ACHN (cell line): ENCODE results near the gene MARCHF11.
A peak's percentile ranks its signal among the peaks of the same experiment; 100 is the strongest.

Experiments
- DNase-seq: peaks from one replicate; pipeline ENCODE4 v3.0.0-alpha.2; 2015
- in situ Hi-C: cut with HindIII; loops from 2 replicates; pipeline ENCODE4 v1.10.0; 2017; ENCODE audit warnings: low sequenced_read_pairs, low pct_ligation_motif_present, low pct_unique_long_range_greater_than_20kb

The MARCHF11 gene, protein sequence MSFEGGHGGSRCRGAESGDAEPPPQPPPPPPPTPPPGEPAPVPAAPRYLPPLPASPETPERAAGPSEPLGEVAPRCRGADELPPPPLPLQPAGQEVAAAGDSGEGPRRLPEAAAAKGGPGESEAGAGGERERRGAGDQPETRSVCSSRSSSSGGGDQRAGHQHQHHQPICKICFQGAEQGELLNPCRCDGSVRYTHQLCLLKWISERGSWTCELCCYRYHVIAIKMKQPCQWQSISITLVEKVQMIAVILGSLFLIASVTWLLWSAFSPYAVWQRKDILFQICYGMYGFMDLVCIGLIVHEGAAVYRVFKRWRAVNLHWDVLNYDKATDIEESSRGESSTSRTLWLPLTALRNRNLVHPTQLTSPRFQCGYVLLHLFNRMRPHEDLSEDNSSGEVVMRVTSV

DNA sequence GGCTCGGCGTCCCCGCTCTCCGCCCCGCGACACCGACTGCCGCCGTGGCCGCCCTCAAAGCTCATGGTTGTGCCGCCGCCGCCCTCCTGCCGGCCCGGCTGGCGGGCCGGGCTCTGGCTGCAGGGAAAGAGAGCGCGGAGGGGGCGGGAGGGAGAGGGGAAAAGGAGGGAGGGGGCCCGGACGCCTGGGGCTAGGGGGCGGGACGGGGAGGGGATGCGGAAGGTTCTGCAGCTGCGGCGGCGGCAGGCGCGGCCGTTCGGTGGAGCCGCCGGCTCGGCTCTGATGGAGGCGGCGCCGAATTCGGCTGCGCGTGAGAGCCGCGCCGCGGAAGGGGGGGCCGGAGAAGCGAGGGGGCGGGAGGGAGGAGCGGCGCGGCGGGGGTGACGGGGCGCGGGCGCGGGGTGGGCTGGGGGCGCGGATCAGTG, at the start of gene MARCHF11:
MARCHF11 (minus strand) TSS at position 281 of the 425 bp plus-strand sequence; CDS start at position 65, 216 bp downstream.
- in situ Hi-C loops, result no loop called here
- DNase-seq, result no peak

DNA sequence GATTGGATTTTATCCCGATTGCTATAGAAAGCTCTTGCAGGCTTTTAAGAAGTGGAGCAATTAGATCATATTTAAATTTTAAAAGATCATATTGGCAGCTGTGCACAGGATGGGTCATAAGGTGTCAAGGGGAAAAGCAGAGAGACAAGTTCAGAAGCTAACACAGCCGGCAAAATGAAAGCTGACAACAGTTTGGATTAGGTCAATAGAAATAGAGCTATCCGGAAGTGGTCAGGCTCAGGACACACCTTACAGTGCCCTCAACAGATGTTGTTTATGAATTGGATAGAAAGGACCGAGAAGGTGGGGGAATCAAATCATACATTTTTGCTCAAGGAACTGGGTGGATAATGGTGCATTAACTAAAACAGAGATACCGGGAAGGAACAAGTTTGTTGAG, 46.3 kb upstream of the MARCHF11 start:
- in situ Hi-C loops, result no loop called here
- no peak for DNase-seq

DNA sequence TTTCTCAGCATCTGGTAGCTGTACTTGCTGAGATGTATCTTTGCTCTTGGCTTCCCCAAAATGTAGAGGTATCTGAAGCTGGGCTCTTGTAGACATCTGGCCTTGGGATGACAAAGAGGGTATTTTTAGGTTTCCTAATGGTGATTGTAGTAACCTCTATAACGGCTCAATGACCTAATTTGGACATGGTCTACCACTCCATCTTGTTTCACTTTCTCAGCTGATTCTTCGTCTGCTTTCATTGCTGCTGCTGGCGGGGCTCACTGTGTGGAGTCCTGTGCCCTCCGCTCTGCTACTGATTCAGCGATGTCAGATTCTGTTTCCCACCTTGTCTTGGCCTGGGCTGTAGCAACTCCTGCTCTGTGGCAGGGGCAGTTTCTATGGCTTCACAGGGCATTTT, 12.7 kb upstream of the MARCHF11 start:
- no peak for DNase-seq
- in situ Hi-C loops, result no loop called here

DNA sequence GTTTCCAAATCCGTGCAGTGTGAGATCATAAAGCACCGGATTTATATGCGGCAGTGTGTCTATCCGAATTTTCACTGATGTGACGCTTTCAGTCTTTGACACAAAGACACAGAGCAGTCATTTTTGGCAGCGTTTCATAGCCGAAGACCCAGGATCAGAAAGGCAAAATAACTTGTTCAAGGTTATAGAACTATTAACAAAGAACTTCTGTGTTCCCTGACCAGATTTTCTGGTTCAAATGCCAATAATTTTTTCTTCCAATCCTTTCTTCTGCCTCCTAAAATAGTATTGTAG, 1.1 kb upstream of the MARCHF11 start:
- no peak for DNase-seq

DNA sequence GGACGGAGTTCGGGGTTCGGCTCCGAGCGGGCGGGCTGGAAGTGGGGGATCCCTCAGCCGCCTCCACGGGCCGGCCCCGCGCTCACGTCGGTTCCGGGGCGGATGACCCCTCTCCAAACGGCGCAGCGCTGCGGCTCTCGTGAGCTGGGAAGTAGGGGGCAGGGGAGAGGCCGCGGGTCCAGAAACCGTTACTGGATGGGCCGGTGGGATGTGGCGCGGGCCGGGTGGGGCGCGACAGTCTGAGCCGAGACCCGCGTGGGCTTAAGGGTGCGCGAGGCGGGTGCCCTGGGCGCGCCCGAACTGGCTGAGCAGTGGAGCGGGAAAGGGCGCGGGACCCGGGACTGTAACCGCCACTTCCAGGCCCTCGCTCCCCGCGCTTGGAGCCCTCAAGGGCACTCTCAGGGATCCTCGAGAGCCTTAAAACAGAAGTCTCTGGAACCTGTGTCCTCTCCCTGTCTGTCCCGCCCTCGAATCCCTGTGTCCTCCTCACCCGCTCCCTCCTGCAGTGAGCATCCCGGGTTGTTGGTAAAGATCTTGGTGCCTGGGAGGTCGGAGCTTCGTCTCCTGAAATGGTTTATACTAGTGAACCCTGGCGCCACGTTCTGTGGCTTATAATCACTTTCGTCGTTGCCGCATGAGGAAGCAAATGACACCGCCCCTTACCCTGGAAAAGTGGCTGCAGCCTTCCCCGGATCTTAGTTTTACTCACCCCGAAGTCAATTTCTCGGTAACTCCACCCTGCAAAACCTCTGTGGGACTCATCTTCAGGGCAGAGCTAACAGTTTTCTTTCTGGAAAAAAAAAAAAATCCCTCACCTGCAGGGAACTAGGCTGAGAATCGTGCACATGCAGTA, 571 bp upstream of the MARCHF11 start:
- DNase-seq, result no peak
- in situ Hi-C loops, result no loop called here

More for the DNA sequence above, 1.1 kb upstream of the MARCHF11 start:
- in situ Hi-C loops, result no loop called here

DNA sequence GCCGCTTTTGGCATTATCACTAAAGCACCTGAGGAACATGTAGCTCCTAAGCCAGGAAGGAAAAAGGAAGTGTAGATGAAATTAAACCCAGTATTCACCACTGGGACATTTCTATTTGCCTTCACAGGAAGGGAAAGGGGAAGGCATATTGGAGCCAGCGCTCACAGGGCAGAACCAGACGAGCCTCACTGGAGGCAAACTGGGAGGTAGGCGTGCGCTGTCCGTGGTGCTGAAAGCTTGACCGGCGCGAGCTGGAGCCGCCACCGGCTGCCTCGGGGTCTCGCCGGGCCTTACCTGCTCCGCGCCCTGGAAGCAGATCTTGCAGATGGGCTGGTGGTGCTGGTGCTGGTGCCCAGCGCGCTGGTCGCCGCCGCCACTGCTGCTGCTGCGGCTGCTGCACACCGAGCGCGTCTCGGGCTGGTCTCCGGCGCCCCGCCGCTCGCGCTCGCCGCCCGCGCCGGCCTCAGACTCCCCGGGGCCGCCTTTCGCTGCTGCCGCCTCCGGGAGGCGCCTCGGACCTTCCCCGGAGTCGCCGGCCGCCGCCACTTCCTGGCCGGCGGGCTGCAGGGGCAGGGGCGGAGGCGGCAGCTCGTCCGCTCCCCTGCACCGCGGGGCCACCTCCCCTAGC, 732 bp downstream of the MARCHF11 start:
- DNase-seq, result peak; percentile 68
- in situ Hi-C loops, result no loop called here

DNA sequence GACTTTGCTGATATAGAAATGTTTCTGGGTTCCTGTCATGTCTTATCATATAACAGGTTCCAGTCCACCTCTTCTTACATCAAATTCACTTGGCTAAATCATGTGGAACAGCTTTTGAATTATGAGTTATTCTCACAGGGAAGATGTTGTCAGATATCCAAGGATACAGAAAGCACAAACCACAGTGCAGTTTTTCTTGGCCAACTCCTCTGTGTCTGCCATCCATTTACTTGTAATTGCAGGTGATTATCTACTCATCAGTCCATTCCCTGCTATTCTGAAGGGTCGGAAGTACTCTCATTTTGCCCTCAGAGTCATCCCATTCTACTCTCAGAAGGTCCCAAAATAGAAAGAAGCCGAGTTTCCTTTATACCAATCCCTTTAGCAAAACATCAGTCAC, 10.0 kb downstream of the MARCHF11 start:
- in situ Hi-C loops, result no loop called here
- DNase-seq, result no peak

DNA sequence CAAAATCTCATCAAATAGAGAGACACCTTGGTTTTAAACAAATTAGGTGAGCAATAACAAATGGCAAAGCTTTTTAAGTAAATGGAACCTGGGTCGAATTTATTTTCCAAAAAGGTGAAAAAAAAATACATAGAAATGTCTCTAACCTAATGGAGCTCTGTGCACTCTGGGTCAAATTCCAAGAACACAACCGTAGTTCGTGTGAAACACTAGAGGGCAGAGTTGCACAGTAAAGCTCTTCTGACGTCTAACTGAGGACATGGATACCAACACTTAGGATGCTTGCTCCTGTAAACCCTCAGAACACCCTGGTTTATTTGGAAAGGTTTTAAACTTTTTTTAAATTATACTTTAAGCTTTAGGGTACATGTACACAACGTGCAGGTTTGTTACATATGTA, 18.9 kb downstream of the MARCHF11 start:
- peak; percentile 59 for DNase-seq

DNA sequence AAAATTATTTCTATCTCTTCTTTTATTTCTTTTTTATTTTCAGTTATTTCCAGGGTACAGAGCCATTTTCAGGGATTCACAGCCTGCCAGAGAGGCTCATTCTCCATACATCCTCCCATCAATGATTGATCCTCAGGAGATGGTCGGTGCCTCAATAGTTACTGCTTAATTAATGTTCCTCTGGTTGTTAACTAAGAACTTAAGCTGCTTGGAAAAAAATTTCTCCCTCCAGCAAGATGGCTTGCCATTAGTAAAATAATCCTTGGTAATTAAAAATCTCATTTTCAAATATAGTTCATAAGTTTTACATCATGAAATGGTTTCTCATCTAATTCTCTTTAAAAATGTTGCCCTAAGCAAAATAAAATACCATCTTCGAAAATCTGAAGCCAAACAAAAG, 20.0 kb downstream of the MARCHF11 start:
- no peak for DNase-seq
- in situ Hi-C loops, result no loop called here

More for the DNA sequence above, 18.9 kb downstream of the MARCHF11 start:
- in situ Hi-C loops, result no loop called here

DNA sequence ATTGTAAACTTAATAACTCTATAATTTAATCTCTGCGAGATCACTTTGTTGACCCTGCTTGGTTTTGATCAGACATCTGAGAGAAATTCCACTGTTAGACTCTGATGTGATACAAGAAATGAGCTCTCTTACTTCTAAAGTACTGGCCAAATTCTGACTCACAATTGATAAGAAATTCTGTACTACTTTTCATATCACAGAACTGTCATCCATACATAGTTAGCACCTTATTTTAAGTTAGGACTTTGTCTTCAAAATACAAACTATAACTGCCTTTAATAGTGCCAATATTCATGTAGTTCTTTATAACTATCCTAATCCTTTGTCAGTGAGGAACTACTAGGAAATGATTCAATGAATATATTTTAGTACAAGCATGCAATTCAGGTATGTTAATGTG, 23.4 kb downstream of the MARCHF11 start:
- in situ Hi-C loops, result no loop called here
- no peak for DNase-seq

DNA sequence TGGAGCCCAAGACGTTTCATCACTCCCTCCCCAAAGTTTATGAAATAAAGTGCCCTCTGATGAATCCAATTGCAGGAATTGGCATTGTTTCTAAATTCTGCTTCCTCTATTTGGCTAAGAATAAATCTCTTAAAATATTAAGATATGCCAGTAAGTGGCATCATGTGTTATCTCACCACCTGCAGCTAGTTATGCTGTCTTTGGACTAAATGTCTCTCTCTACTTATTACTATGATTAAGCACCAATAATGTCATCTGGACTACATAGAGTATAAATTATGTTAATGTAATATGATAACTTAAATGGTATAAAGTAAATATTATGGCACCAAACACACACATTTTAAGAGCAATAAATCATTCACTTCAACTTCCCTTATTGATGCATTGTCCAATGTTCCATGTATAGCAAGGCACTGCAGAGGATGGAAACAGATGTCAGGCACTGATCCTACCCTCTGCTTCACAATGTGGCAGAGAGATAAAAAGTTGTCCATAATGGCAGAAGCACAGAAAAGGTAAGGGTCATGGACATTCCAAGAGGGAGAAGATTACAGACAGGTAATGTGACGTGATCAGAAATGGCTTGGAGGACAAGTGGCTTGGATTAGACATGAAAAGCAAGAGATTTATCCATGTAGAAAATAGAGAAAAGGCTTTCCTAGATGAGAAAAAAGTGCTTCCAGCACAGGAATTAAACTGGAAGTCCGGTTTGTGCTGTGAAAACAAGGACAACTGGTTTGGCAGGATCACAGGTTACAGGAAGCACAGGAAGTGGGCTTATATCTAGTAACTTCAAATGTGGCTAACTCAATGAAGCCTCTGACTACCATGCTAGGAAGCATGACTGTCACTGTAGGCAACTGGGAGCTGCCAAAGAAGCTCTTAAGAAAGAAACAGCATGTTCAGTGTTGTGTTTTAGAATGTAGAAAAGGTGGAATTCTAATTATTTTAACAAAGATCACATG, 26.7 kb downstream of the MARCHF11 start:
- in situ Hi-C loops, result no loop called here
- DNase-seq, result no peak

DNA sequence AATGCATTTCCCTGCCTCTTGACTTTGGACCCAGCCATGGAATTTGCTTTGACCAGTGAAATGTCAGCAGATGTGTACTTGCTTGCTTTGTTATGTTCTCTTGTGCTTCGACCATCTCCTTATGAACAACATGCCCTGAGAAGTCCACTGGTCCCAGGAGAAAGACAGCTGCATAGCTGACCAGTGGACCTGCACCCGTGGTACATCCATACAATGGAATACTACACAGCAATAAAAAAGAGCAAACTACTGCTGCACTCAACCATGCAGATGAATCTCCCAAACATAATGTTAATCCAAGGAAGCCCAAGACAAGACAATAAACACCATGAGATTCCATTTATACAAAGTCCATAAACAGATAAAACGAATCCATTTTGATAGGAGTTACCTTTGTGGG, 30.0 kb downstream of the MARCHF11 start:
- in situ Hi-C loops, result no loop called here

DNA sequence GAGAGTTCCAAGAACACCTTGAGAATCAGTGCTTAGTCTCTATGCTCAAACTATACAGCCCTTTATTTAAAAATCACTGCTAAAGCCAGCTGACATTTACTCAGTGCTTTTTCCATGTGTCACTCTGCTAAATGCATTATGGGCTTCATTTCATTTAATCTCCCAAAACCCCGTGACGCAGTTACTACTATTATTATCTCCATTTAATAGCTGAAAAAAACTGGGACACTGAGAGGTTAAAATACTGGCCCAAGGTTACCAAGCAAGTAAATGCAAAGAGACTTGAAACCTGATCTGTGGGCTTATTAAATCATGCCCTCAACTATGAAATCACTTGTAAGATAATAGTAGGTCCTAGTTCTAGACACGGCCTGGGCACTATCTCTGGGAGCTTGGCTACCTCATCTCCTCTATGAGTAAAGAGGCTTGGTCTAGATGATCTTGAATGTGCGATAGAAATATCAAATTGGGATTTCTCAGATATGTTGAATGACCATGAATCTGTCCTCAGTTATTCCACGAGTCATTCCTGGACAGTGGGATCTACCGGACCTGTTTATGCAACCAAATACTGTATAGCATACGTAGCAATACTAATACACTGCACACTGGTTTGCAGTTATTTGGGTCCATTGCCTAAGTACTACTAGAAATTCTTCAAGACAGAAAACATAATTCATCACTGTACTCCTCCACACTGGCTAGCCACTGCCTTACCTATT, 32.3 kb downstream of the MARCHF11 start:
- DNase-seq, result no peak
- in situ Hi-C loops, result no loop called here

More for the DNA sequence above, 30.0 kb downstream of the MARCHF11 start:
- DNase-seq, result no peak

DNA sequence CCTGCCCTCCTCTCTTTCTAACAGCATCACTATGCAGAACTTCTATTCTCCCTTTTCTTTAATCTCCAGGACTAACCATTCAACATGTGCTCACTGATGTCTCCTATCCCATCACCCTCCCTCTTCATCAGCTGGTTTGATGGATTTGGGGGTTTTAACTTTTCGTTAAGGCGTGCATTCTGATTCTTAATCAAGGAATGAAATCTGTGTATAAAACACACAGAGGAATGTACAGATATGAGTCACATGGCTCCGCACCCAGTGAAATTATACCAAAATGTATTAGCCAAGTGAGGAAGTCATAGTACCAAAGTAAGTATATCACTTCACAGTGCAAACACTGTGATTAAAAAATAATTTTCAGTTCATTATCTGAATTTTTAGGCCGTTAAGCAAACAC, 35.2 kb downstream of the MARCHF11 start:
- DNase-seq, result no peak

DNA sequence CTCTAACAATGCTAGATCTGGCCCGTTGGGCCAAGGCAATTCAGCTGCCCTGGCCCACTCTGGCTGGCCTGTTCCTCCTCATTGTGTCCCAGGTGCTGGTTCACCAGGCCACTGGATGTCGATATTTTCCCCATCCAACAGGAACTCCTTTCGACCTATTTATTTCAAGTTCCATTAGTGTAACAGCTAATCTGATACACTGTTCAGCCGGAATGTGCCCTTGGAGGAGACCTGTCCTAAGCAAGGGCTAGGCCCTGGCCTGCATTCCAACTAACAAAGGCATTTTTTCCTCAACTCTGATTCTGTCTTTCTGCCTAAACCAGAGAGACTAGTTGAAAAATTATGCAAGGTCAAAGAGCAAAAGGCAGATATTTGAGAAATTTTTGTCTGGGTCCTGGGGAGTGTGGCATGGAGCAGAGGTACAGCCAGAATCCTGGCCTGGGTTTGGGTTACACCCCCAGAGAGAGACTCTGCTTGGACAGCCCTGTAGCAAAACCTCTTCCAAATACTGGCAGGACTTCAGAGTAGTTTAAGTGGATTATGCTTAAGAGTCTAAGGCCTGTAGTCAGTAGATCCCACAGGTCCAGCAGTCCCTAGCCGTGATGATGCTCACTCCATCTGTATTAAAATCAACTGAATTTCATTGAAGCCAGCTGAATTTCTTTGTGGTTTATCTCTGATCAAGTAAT, 36.1 kb downstream of the MARCHF11 start:
- in situ Hi-C loops, result no loop called here
- no peak for DNase-seq

More for the DNA sequence above, 35.2 kb downstream of the MARCHF11 start:
- in situ Hi-C loops, result no loop called here

DNA sequence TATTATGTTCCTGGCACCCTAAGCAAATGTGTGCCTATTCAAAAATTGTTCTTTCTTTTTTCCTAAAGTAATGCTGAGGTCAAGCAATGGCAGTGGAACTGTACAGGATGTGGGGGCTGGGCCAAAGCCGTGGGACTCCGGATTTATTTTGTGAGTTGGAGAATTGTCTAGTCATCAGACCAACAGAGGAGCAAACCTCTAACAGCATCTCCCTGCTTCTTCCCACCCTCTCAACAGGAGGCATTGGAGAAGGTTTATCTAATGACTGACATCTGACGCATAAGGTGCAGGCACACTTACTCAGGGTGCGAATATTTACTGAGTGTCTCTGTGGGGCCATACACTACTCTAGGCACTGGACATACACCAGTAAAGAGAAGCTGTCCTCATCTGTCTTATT, 38.6 kb downstream of the MARCHF11 start:
- DNase-seq, result no peak
- in situ Hi-C loops, result no loop called here

DNA sequence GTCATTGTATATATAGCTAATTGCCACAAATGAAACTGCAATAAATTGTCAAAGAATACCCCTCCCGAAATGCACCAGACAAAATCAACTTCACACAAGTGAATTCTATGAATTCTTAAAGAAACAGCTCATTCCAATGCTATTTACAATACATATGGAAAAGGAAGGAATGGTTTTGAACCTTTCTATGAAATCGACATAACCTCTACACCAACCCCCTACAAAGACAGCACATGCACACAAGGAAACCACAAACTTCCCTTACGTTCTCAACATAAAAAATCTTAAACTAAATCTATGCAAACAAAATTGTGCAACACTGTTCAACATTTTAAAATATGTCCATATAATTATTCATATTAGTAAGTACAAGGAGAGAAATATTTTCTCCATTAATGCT, 39.2 kb downstream of the MARCHF11 start:
- no peak for DNase-seq
- in situ Hi-C loops, result no loop called here
